HG02884 (cell line): ENCODE data around the gene KIAA0513.

ENCODE experiments used
- ATAC-seq: cut with Tn5 transposase; IDR thresholded peaks from one replicate; pipeline ENCODE4 v1.9.1; 2021; ENCODE audit warnings: mild to moderate bottlenecking, moderate library complexity; ENCODE audit not compliant: unreplicated experiment

The KIAA0513 gene

GRCh38 chr16:85066346-85066885 lies 38.8 kb downstream of the KIAA0513 start:
- no peak for ATAC-seq

DNA sequence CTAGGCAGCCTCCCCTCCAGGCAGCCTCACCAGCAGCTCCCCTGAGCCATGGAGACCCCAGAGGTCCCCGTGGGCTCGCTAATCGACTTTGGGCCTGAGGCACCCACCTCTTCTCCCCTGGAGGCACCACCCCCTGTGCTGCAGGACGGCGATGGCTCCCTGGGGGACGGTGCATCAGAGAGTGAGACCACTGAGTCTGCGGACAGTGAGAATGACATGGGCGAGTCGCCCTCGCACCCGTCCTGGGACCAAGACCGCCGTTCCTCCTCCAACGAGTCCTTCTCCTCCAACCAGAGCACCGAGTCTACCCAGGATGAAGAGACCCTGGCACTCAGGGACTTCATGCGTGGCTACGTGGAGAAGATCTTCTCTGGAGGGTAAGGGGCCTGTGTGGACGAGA lies 39.4 kb downstream of the KIAA0513 start:
- ATAC-seq, result no peak

- ATAC-seq, result no peak
Observed at GRCh38 chr16:85067426-85067825, 39.8 kb downstream of the KIAA0513 start.

- no peak for ATAC-seq
Observed at GRCh38 chr16:85068746-85069145, 41.2 kb downstream of the KIAA0513 start.

DNA sequence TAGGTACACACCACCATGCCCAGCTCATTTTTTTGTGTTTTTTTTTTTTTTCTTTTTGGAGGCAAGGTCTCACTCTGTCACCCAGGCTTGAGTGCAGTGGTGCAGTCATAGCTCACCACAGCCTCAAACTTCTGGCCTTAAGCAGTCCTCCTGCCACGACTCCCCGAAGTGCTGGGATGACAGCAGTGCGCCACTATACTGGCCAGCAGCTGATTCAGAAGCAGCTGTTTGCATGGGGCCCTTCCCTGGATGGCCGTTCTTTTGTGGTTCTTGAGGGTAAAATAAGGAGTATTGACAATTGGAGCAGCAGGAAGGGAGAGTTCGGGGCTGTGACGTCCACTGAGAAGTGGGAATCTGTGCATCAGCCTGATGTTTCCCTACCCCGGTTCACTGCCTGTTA lies 41.6 kb downstream of the KIAA0513 start:
- no peak for ATAC-seq

DNA sequence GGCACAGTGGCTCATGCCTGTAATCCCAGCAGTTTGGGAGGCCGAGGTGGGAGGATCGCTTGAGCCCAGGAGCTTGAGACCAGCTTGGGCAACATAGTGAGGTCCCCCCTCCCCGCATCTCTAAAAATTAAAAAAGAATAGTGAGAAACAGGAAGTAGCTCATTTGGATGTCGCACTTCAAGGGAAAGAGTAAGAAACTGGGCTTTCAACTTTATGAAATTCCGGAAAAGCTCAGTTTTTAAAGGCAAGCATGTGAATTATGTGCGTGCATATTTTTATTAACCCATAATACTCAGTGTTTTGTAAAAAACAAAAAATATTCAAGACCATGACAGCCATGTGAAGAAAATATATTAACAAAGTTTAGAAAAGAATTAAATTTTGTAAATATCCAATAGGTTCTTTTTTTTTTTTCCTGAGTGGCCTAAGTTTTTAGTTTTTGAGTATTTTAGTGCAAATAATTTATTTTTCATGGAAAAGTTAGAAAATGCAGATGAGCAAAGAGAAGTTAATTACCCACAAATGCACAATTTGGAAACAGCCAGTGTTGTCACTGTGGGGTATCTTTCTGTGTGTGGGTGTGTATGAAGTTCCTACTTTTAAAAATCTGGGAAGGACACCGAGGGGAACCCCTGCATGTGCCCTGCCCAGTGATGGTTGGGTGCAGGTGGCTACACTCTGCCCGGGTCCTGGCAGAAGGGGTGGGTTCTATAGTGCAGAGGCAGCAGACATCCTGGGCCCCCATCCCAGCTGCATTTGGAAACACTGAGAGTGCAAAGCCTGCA lies 44.7 kb downstream of the KIAA0513 start:
- ATAC-seq, result no peak

DNA sequence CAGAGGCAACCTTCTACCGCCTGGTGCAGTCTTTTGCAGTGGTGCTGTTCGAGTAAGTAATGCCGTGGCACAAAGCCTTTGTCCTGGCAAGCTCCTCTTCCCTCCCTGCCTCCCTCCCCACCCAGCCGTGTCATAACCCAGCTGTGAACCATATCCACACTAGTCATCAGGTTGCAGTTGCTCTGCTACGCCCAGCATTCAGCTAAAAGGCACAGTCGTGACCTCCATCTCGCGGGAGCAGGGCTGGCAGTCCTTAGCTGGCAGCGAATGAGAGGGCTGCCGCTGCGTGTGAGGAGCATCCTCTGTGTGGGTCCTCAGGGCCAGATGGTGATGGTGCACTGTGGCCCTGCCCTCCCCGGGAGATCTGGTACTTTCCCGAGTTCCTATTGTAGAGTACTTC lies 45.4 kb downstream of the KIAA0513 start:
- ATAC-seq, result no peak

- no peak for ATAC-seq
Observed at GRCh38 chr16:85074225-85074914, 46.8 kb downstream of the KIAA0513 start.

DNA sequence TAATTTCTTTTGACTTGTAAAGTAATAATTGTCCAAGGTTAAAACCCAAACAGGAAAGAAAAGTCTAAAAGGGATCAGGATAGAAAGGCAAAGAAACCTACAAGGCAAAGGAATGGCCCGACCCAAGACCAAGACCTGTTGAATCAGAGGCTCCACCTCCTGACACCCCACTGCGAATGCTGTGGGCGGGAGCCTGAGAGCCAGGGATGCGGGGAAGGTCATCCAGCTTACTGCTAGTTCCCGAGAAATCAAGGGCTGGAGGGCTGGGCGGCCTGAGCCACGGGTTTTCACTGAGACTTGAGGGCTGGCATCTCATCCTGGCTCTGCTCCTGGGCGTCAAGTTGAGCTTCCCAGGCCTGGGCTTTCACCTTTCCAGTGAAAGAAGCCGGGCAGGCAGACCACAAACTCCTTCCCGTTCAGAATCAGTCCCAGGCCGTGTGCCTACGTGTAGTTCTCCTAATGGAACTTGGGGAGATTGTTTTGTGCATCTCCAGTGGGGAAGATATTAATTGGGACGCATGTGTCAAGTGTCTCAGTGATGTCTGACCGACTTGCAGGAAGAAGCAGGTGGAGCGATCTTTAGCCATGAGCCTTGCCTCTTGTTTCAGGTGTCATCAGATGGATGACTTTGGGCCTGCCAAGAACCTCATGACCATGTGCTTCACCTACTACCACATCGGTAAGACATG lies 47.8 kb downstream of the KIAA0513 start:
- no peak for ATAC-seq

GRCh38 chr16:85077039-85077438 lies 49.4 kb downstream of the KIAA0513 start:
- no peak for ATAC-seq

DNA sequence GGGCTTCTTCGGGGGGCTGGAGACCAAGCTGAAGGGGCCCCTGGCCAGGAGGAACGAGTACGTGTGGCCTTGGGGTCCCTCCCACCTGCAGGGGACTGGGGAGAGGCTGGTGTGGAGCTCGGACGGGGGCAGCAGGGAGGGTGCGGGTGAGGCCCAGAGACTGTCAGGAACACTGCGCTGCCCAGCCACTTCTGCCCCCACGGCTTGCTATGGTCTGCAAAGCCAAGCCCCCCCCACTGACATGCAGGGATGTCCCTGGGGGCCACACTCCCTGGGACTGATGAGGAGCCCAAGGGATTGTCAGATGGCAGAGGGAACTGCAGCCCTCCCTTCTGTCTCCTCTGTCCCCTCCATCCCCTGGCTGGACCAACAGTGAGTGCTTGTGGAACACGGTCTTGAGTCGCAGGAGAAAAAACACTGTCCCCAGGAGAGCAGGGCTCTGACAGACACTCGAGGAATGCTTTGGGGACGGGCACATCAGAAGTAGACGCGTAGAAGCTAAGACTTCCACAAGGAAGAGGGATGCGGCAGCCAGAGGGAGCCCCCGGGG lies 50.1 kb downstream of the KIAA0513 start:
- no peak for ATAC-seq

DNA sequence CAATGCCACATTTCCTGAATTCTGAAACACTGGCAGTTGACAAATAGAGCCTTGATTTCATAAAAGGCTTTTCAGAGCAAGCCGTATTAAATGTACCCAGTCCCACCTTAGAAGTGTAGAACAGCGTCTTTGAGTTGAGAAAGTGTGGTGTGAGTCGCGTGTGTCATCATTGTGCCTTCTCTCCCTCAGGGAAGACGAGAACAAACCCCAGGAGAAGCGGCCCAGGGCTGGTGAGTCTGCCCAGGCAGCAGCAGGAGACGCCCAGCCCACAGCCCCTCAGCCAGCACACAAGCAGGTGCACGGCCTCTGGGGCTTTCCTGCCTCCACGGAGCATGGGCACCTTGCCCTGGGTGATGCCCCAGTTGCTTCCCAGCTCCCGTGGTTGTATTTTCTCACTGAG lies 50.6 kb downstream of the KIAA0513 start:
- ATAC-seq, result no peak

GRCh38 chr16:85078952-85079351 lies 51.4 kb downstream of the KIAA0513 start:
- no peak for ATAC-seq

DNA sequence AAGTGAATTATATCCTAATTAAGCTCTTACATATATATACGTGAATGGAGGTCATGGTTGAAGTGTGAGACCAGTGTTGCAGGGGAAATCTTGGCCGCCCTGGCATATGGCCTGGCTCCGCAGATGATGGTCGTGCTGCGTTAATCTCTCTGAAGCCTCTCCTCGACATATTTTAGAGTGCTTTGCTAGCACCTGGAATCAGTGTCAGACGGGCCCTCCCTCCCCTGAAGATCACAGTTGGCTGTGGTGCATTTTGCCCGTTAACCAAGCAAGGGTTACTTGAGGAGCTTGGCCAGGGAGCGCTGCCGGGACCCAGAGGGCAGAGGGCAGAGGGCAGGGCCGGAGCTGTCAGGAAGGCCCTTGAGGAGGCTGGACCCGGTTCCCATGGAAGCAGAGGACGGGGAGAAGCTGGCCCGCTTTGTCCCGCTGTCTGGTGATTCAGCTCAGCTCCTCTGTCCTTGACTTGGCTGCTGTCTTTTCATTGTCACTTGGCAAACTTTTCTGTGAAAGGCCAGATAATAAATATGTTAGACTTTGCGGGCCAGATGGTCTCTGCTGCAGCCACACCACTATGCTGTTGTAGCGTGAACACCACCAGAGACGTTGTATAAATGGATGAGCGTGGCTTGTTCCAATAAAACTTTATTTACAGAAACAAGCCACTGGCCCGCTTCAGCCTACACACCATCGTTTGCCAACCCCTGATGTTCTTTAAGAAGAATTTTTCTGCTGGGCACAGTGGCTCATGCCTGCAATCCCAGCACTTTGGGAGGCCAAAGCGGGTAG lies 52.4 kb downstream of the KIAA0513 start:
- no peak for ATAC-seq

DNA sequence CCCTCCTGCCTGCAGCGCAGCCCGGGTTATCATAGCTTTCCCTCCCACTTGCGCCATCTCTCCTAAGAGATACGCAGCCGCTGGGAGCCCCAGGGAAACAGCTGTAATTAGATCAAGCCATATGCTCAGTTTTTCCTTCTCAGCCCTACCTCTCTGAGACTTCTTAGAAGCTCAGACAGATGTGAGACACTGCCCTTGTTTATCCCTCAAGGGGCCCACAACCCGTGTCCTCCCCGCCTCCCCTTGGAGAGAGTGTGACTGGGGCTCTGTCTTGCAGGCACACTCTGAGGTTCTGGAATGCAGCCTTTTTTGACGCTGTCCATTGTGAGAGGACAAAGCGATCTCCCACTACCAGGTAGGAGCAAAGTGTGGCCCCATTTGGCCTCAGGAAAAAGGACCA lies 53.4 kb downstream of the KIAA0513 start:
- ATAC-seq, result no peak

GRCh38 chr16:85081765-85082164 lies 54.2 kb downstream of the KIAA0513 start:
- ATAC-seq, result no peak

DNA sequence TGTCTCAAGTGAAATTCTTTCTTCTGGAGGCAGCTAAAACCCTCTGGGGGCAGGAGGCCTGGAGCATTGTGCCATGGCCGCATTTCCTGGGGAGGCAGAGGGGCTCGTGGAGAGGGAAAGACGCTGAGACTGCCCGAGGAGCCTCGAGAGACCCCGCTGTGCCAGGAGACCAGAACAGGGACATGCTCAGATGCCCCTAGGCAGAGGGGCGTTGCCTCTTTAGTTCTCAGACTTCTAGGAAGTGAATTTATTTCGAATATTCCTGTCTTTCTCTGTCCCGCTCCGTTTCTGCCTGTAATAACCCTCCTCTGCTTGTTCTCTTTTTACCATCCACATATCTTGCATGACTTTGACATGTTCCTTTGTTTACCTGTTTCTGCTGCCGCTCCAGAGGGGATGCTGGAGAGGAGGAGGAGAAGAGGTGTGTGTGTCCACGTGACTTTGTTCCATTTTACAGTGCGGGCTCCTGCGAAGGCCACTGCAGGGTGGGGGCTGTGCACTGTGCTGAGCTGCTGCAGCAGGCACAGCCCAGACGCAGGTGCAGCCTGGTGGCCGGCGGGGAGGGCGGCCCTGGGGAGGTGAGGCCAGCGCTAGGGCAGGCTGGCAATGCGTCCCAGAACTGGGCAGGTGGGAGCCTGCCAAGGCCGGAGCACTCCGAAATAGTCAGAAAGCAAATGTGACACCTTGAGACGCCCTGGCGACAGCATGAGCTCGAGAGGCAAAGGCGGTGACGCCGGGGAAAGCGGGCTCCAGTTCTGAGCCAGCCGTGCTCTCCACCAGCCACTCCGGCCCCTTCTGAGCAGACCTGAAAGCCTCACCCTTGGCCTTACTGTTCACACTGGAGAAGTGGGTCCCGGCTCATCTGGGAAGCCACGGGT lies 54.8 kb downstream of the KIAA0513 start:
- no peak for ATAC-seq

GRCh38 chr16:85083051-85083639 lies 55.5 kb downstream of the KIAA0513 start:
- no peak for ATAC-seq

- no peak for ATAC-seq
Observed at GRCh38 chr16:85084841-85085510, 57.4 kb downstream of the KIAA0513 start.
